NAMALWA (cell line): ENCODE results near the gene PUM2.

Source experiments
- DNase-seq: peaks from one replicate; pipeline ENCODE4 v3.0.0-alpha.2; 2015; ENCODE audit warnings: low spot score

Gene PUM2

GRCh38 chr2:20229322-20230113, 121.1 kb downstream of the PUM2 start:
- no peak for DNase-seq

DNA sequence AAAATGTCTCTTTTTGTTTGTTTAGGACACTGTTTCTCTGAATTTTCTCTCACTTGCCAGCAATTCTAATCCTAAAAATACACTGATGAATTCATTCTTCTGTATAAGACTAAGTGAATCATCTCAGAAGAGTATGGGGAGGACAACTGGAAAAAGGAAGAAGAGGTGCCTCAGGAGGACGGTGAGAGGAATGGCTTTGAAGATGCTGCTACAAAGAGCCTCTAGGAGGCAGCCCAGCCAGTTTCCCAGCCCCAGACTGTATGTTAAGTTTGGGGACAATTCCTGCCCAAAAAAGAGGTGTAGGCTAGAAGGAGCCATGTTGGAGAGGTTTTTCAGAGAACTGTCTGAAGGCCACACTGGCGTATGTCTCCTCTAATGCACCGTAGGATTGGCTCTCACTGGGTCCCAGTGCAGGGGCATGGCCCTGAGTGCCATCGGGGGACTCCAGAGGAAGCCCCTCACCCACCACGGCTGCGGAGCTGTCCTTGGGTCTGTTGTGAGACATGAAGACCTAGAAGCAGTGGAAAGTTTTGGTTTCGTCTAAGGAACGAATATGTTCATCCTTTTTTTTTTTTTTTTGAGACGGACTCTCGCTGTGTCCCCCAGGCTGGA, 122.6 kb downstream of the PUM2 start:
- no peak for DNase-seq

DNA sequence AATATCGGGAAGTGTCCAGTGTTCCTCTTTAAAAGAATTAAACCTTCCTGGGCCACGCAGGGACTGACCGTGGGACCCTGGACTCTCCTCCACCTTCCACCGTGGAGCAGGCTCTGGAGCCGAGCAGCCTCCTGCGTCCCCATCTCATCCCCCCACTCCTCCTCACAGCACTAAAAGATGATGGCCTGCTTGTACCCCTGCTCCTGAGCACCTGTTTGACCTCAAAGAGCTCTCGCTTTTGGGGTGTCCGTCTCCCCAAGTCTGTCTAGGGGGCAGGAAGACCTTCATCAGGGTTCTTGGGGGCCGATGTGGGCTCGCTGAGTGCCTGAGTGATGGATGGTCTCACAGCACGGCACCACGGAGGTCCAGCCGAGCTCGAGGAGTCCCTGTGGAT, 124.5 kb downstream of the PUM2 start:
- no peak for DNase-seq

DNA sequence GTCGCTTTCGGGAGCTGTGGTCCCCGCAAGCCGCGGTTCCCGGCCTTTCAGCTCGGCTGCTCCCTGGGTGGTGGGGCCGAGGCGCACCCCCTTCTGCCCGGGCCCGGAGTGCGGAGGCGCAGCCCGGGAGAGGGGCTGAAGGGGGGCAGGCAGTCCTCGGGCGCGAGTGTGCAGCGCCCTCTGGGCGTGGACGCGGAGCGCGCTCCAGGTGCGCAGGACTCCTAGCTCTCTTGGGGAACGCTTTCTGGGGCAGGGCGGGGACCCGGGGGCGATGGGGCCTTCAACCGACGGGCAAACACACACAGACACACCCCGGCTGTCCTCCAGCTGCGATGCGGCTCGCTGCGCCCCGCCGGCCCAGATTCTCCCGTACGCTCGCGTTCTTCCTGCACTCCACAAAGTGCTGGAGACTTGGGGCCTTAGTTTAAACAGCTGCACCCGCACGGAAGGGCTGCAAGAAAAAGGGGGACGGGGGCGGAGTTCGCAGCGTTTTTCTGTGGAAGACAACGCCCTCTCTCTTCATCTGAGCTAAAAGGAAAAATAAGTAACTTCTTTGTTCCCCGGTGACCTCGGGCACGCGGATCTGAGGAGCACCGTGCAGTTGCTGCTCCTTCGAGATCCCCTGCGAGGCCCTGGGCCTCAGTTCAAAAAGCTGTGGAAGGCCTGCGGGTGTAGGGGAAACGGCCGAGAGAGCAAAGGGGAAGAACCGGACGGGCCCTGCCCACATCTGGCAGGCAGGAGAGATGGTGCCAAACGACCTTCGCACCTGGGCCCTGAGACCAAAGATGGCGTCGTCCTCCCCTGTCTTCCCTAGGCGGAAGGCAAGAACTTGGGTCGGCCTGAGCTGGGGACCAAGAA, 125.1 kb downstream of the PUM2 start:
- peak; percentile 49 for DNase-seq

DNA sequence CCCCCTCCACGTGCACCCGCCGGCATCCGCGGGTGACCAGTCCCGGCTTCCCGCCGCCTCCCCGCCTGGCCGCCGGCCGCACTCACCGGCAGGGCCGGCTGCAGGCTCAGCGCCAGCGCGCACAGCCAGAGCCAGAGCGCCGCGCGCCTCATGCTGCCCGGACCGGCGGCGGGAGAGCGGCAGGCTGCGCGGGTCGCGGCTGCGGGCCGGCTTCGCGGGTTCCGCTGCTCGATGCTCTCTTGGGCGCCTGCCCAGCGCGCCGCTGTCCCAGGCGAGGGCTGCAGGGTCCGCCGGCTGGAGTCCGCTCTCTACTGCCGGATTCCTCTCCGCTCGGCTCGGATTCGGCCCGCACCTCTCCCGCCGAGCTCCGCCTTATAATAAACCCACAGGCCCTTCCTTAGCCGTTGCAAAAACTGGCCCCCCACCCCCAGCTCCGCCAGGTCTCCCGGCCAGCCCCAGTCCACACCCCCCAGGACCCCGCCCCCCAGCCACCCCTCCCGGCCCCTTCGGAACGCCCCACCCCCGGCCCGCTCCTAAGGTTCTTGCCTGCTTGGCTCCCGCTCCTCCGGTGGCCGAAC, 125.8 kb downstream of the PUM2 start, which contains the start of gene SDC1:
Gene SDC1, minus strand, starts transcription at position 415 of the 578 bp plus-strand sequence. Its CDS starts 263 bp downstream, at position 152.
- DNase-seq, result no peak

- DNase-seq, result no peak
Measured at GRCh38 chr2:20224164-20224715, 126.4 kb downstream of the PUM2 start.

DNA sequence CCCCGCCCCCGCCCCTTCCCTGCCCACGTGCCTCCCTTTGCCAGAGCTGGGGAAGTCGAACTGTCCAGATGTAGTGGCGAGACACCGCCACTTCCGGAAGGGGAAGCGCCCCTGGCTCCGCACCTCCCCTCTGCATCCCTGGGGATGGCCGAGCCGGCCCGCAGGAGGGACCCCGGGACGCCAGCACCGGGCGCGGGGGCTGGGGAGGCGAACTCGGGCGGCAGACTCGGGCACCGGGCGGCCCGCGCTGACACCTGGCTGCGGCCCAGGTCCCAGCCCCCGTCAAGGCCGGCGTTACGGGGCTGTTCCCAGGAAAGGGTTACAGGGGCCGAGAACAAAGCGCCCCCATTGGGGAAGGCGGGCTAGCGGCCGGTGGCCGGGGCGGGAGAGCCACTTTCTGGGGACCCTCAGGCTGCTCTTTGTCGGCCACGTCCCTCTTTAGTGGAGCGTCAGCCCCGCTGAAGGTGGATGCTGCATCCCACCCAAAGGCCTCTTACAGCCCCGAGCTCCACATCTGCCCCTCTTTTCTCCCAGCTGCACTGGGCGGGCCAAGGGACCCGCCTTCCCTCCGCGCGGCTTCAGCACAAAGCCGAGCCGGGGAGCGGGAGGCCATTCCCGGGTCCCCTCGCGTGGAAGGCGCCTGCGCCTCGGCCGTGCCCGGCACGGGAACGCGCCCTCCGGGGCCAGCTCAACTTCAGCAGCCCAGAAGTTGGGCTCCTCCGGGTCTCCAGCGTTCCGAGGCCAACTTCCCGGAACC, 127.1 kb downstream of the PUM2 start:
- no peak for DNase-seq

GRCh38 chr2:20222769-20223406, 127.8 kb downstream of the PUM2 start:
- no peak for DNase-seq

DNA sequence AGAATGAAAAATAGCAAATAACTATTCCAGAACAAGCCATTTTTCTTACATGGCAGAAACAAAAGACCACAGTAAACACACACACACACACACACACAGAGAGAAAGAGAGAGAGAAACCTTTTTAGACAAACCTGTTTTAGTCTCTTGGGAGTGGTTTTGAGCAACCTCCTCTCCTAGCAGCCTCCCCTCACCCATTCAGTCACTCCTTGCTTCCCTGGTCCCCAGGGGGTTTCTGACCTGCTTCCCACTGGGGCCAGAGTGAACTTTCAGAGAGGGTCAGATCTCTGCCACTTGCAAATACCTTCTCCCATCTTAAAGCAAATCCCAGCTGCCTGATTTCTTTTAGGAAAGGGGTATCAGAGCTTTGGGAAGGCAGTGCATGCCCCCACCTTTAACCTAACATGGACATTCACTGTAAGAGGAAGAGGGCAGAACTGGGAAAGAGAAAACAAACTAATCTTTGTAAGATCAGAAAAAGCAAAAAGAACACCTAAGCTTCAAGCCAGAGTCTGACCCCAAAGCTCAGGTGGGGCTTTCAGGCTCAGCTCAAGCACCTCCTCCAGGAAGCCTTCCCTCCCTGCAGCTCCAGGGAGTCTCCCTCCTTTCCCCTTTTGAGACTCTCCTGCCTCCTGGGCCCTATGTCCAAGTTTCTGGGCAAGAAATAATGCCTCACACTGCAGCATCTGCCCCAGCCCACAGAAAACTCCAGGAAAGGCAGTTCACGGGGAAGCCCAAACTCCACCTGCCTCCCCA, 128.5 kb downstream of the PUM2 start:
- DNase-seq, result no peak

DNA sequence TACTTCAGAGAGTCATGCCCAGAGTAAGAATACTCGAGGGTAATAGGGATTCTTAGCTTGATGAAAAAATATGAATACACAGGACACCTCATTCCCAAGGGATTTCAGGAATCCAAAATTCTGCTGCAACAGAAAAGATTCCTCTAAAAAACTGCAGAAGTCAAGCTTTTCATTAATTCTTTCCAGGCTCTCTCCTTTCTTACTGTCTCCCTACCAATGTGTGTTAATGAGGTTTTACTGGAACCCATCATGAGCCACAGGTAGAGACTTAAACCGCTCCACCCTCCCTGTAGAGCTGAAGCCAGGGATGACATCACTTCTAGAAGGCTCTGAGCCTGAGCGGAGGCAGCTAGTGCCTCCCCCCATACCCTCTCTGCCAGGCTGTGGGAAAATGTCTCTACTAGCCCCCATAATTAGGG, 129.1 kb downstream of the PUM2 start:
- DNase-seq, result no peak

GRCh38 chr2:20220806-20221554, 129.7 kb downstream of the PUM2 start:
- no peak for DNase-seq

DNA sequence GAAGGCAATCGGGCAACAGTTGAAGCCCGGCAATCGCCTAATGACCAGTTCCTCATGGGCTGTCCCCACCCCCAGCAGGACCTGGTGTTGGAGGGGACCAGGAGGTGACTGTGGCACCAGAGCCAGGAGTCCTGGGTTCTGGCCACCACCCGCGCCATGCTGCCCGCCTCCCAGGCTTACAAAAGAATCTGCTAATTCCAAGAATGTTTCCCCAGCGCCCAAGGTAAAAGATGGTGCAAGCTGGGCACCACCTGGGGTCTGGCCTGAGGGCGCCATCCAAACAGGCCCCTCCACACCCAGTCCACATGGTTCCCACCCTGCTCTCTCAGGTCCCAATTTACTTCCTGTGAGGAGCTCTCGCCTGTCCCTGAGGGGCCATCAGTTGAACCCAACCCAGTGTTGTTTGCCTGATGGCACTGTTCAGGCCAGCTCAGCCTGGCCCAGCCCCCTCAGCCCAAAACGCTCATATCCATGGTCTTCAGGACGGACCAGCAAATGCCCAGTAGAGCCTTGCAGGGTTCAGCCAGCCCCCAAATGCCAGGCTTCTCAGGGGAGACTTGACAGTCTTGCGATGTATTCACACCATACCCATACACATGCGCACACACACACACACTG, 130.8 kb downstream of the PUM2 start:
- no peak for DNase-seq

DNA sequence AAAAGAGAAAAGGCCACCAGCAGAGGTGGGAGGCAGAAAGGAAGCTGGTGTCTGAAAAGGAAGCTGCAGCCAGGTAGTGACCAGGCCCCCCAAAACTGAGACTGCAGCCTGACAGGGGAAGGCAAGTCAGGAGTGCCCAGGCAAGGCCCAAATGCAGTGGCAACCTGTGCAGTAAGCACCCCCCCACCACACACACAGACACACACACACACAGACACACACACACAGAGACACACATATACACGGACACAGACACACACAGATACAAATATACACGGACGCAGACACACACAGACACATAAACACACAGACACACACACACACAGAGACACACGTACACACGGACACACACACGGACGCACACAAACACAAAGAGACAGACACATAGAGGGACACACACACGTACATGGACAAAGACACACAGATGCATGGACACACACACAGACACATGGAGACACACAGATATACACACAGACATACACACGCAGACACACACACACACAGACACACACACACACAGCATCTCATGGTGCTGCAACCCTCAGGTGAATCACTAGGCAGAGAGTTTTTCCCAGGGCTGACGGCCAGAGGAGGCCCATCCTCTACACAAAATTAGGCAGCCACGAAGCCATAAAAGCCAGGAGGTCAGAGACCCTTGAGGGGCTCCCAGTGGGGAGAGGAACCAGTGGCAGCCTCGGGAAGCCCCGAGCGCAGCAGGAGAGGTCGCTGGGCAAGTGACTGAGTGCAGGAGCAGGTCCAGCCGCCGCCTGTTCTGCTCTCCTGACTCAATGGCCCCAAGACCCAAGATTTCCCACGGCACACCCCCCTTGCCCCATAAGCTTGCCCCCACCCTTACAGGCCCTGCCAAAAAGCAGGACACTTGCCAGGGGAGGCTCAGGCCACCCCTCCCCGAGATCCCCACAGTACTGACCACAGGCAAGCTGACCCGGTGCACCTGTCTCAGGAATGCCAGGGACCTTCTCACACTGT, 132.0 kb downstream of the PUM2 start:
- DNase-seq, result no peak

- DNase-seq, result no peak
Measured at GRCh38 chr2:20217041-20217970, 133.3 kb downstream of the PUM2 start.

GRCh38 chr2:20216130-20217025, 134.3 kb downstream of the PUM2 start:
- no peak for DNase-seq
